Measurements from ENCODE around the gene HENMT1.

HENMT1 gene

GRCh38 chr1:108624069-108624468 lies 36.8 kb downstream of the HENMT1 start:
- no peak for DNase-seq

GRCh38 chr1:108617724-108618056 lies 43.2 kb downstream of the HENMT1 start:
- DNase-seq = no peak

GRCh38 chr1:108617008-108617723 lies 43.7 kb downstream of the HENMT1 start:
- peak in 1 of 3 experiments; percentile 79 for DNase-seq

- DNase-seq = no peak
Measured at GRCh38 chr1:108615544-108615943, 45.3 kb downstream of the HENMT1 start.

- DNase-seq = no peak
Measured at GRCh38 chr1:108612496-108612895, 48.4 kb downstream of the HENMT1 start.

GRCh38 chr1:108611984-108612383 lies 48.9 kb downstream of the HENMT1 start:
- no peak for DNase-seq

GRCh38 chr1:108610073-108610472 lies 50.8 kb downstream of the HENMT1 start:
- DNase-seq = peak; percentile 82 to 96 (median 96)

- DNase-seq = peak; percentile 82 to 96 (median 89)
Measured at GRCh38 chr1:108609483-108610049, 51.3 kb downstream of the HENMT1 start.

- no peak for DNase-seq
Measured at GRCh38 chr1:108606478-108606877, 54.4 kb downstream of the HENMT1 start.

- DNase-seq = no peak
Measured at GRCh38 chr1:108605633-108606032, 55.3 kb downstream of the HENMT1 start.

- no peak for DNase-seq
Measured at GRCh38 chr1:108601708-108602410, 59.0 kb downstream of the HENMT1 start.

- DNase-seq = peak in 1 of 3 experiments; percentile 25
Measured at GRCh38 chr1:108600504-108600903, 60.4 kb downstream of the HENMT1 start.

- peak; percentile 6 to 48 (median 37) for DNase-seq
Measured at GRCh38 chr1:108598340-108598739, 62.6 kb downstream of the HENMT1 start.
